Urinary bladder (tissue), 4 donors: ENCODE measurements around the gene RTL3. TPM values are rescaled to one million over a fixed set of nuclear protein-coding genes. Genes with fewer than 3 reads are reported as not detected.
"Not testable (repeated sequence)": the region's sequence is repeated elsewhere in the genome, so short reads cannot be mapped to it uniquely, and the experiment has no call there.

Experiments
- DNase-seq: peaks from one replicate; pipeline ENCODE4 v3.0.0-alpha.2; 2015; ENCODE audit errors: extremely low spot score
- H3K27ac ChIP-seq: one replicate; pipeline ENCODE4 v1.5.1; 2013; ENCODE audit warnings: low read depth, mild to moderate bottlenecking, moderate library complexity
- H3K36me3 ChIP-seq: one replicate; pipeline ENCODE4 v1.6.1; 2013; ENCODE audit warnings: mild to moderate bottlenecking, moderate library complexity; ENCODE audit not compliant: insufficient read depth
- H3K4me1 ChIP-seq: one replicate; pipeline ENCODE4 v1.6.1; 2013; ENCODE audit warnings: mild to moderate bottlenecking, moderate library complexity; ENCODE audit not compliant: insufficient read depth
- H3K4me3 ChIP-seq: one replicate; pipeline ENCODE4 v1.5.1; 2013; ENCODE audit warnings: low read depth, low read length
- WGBS: extraction: QIAGEN DNeasy Blood & Tissue Kit; methylation state at CpG from one replicate; pipeline ENCODE4 v1.1.7; 2013; 5-methylcytosine and 5-hydroxymethylcytosine counted together
- polyA plus RNA-seq: library from polyadenylated mRNA; stranded (reverse); fragments of 200-250 nt; gene quantifications from one replicate; pipeline ENCODE4 v1.2.3, GENCODE V29; 2013
- total RNA-seq: library from RNA; depleted of rRNA; stranded (reverse); fragments of >200 nt; gene quantifications from one replicate; pipeline ENCODE4 v1.2.3, GENCODE V29; 2014
- donor health status: healthy with polysubstance abuse.
- donor health status: healthy.

Gene RTL3
- total and polyA plus RNA-seq, 2 donors = 0.03 to 0.95 TPM

GRCh38 chrX:78650906-78651437 is 8.2 kb downstream of the RTL3 start:
- Histone ChIP-seq H3K27ac (no peak overlapping the region), H3K4me1 (no peaks in the 10 kb centered on the region), H3K36me3 (no peaks in the 10 kb centered on the region), H3K4me3 (no peak overlapping the region)
- WGBS = 67% methylated on average over 5 of the region's 5 CpGs
- no peak for DNase-seq

GRCh38 chrX:78643874-78644273 is 15.3 kb downstream of the RTL3 start:
- H3K4me3 ChIP-seq = no peak overlapping the region
- H3K4me1 ChIP-seq = no peaks in the 10 kb centered on the region
- DNase-seq = no peak
- H3K27ac ChIP-seq = no peak overlapping the region
- 95% methylated on average over 1 of the region's 1 CpG for WGBS
- H3K36me3 ChIP-seq = no peaks in the 10 kb centered on the region

GRCh38 chrX:78643096-78643495 is 16.0 kb downstream of the RTL3 start:
- 79% methylated on average over 1 of the region's 1 CpG for WGBS
- DNase-seq = no peak
- no peak overlapping the region for H3K4me3 ChIP-seq
- H3K27ac ChIP-seq = no peak overlapping the region
- H3K4me1 ChIP-seq = no peaks in the 10 kb centered on the region
- H3K36me3 ChIP-seq = no peaks in the 10 kb centered on the region

- H3K4me3 ChIP-seq, DNase-seq, H3K27ac ChIP-seq, H3K36me3 ChIP-seq, H3K4me1 ChIP-seq: not testable (repeated sequence)
- 80% methylated on average over 1 of the region's 1 CpG for WGBS
These were observed 23.0 kb downstream of the RTL3 start for GRCh38 chrX:78636096-78636495.

- Histone ChIP-seq H3K27ac (no peak overlapping the region), H3K36me3 (no peaks in the 10 kb centered on the region), H3K4me1 (no peaks in the 10 kb centered on the region), H3K4me3 (no peak overlapping the region)
- WGBS = 14% methylated on average over 2 of the region's 2 CpGs
- DNase-seq = peak; percentile 41
These were observed 33.9 kb downstream of the RTL3 start for GRCh38 chrX:78624962-78625909.

- H3K27ac ChIP-seq = no peak overlapping the region
- DNase-seq = no peak
- no peaks in the 10 kb centered on the region for H3K36me3 ChIP-seq
- H3K4me3 ChIP-seq = no peak overlapping the region
- 53% methylated on average over 1 of the region's 1 CpG for WGBS
- H3K4me1 ChIP-seq = no peaks in the 10 kb centered on the region
These were observed 34.7 kb downstream of the RTL3 start for GRCh38 chrX:78624426-78624825.

GRCh38 chrX:78622831-78623230 is 36.3 kb downstream of the RTL3 start:
- whole genome bisulfite sequencing = 50% methylated on average over 1 of the region's 1 CpG
- H3K36me3 ChIP-seq = no peaks in the 10 kb centered on the region
- H3K27ac ChIP-seq = no peak overlapping the region
- DNase-seq = no peak
- no peaks in the 10 kb centered on the region for H3K4me1 ChIP-seq
- H3K4me3 ChIP-seq = no peak overlapping the region

- no peak for DNase-seq
- WGBS = 51% methylated on average over 3 of the region's 3 CpGs
- Histone ChIP-seq H3K4me3 (no peak overlapping the region), H3K36me3 (no peaks in the 10 kb centered on the region), H3K4me1 (no peaks in the 10 kb centered on the region), H3K27ac (no peak overlapping the region)
These were observed 39.3 kb downstream of the RTL3 start for GRCh38 chrX:78619834-78620233.

- no peaks in the 10 kb centered on the region for H3K4me1 ChIP-seq
- 95% methylated on average over 2 of the region's 2 CpGs for WGBS
- no peaks in the 10 kb centered on the region for H3K36me3 ChIP-seq
- DNase-seq = no peak
- H3K27ac ChIP-seq = no peak overlapping the region
- no peak overlapping the region for H3K4me3 ChIP-seq
These were observed 40.1 kb downstream of the RTL3 start for GRCh38 chrX:78618987-78619386.

GRCh38 chrX:78614264-78614663 is 44.9 kb downstream of the RTL3 start:
- H3K4me3 ChIP-seq = no peak overlapping the region
- H3K36me3 ChIP-seq = no peaks in the 10 kb centered on the region
- DNase-seq = no peak
- H3K27ac ChIP-seq = no peak overlapping the region
- H3K4me1 ChIP-seq = no peaks in the 10 kb centered on the region
- WGBS = 76% methylated on average over 1 of the region's 1 CpG

Other genes starting within 250 kb of the RTL3 start
- 20.5 TPM for gene LPAR4, start 88.4 kb upstream of the RTL3 start, total RNA-seq
- gene LPAR4, start 88.4 kb upstream of the RTL3 start, polyA plus RNA-seq = 0.32 TPM